Measurements from ENCODE around the gene KCNIP4. TPM values are rescaled to one million over a fixed set of nuclear protein-coding genes. Genes with fewer than 3 reads are reported as not detected.

KCNIP4 gene
- total RNA-seq, 1 donor from 2014 or later: not detected

- no peak for DNase-seq
- Histone ChIP-seq H3K27ac (replicated peaks) (no peak overlapping the region), H3K36me3 (no peaks in the 10 kb centered on the region), H3K27me3 (ENCODE audit: low read depth) (no peaks in the 10 kb centered on the region), H3K9me3 (replicated peaks) (peaks cover 4% of the 10 kb centered on the region), H3K4me1 (no peaks in the 10 kb centered on the region), H3K4me3 (no peak overlapping the region)
- intact Hi-C loops (cut with micrococcal nuclease): no loop called here
- no peak for TF ChIP-seq CTCF (IDR thresholded peaks at IDR 0.05; ENCODE audit: borderline replicate concordance)
Measured at GRCh38 chr4:20904966-20905365, 1043.6 kb downstream of the KCNIP4 start.

GRCh38 chr4:20901851-20902250, 1046.7 kb downstream of the KCNIP4 start:
- Histone ChIP-seq H3K27me3 (ENCODE audit: low read depth) (no peaks in the 10 kb centered on the region), H3K27ac (replicated peaks) (no peak overlapping the region), H3K4me1 (no peaks in the 10 kb centered on the region), H3K4me3 (no peak overlapping the region), H3K9me3 (replicated peaks) (peaks cover 4% of the 10 kb centered on the region), H3K36me3 (no peaks in the 10 kb centered on the region)
- DNase-seq: no peak
- TF ChIP-seq CTCF (IDR thresholded peaks at IDR 0.05; ENCODE audit: borderline replicate concordance): no peak
- intact Hi-C loops (cut with micrococcal nuclease): no loop called here

GRCh38 chr4:20899591-20899990, 1049.0 kb downstream of the KCNIP4 start:
- Histone ChIP-seq H3K36me3 (no peaks in the 10 kb centered on the region), H3K9me3 (replicated peaks) (no peaks in the 10 kb centered on the region), H3K27ac (replicated peaks) (no peak overlapping the region), H3K4me1 (no peaks in the 10 kb centered on the region), H3K27me3 (ENCODE audit: low read depth) (no peaks in the 10 kb centered on the region), H3K4me3 (no peak overlapping the region)
- intact Hi-C loops (cut with micrococcal nuclease): no loop called here
- no peak for DNase-seq
- TF ChIP-seq CTCF (IDR thresholded peaks at IDR 0.05; ENCODE audit: borderline replicate concordance): no peak

GRCh38 chr4:20895988-20896387, 1052.6 kb downstream of the KCNIP4 start:
- no peaks in the 10 kb centered on the region for H3K27me3 ChIP-seq (ENCODE audit: low read depth)
- no peaks in the 10 kb centered on the region for H3K36me3 ChIP-seq
- H3K27ac ChIP-seq (replicated peaks): no peak overlapping the region
- TF ChIP-seq CTCF (IDR thresholded peaks at IDR 0.05; ENCODE audit: borderline replicate concordance): no peak
- intact Hi-C loops (cut with micrococcal nuclease): no loop called here
- no peaks in the 10 kb centered on the region for H3K9me3 ChIP-seq (replicated peaks)
- DNase-seq: no peak
- no peaks in the 10 kb centered on the region for H3K4me1 ChIP-seq
- no peak overlapping the region for H3K4me3 ChIP-seq

GRCh38 chr4:20895208-20895607, 1053.4 kb downstream of the KCNIP4 start:
- Histone ChIP-seq H3K9me3 (replicated peaks) (no peaks in the 10 kb centered on the region), H3K27ac (replicated peaks) (no peak overlapping the region), H3K27me3 (ENCODE audit: low read depth) (no peaks in the 10 kb centered on the region), H3K4me1 (no peaks in the 10 kb centered on the region), H3K36me3 (no peaks in the 10 kb centered on the region), H3K4me3 (no peak overlapping the region)
- intact Hi-C loops (cut with micrococcal nuclease): no loop called here
- DNase-seq: no peak
- TF ChIP-seq CTCF (IDR thresholded peaks at IDR 0.05; ENCODE audit: borderline replicate concordance): no peak

GRCh38 chr4:20890761-20891160, 1057.8 kb downstream of the KCNIP4 start:
- Histone ChIP-seq H3K9me3 (replicated peaks) (peaks cover 3% of the 10 kb centered on the region), H3K36me3 (no peaks in the 10 kb centered on the region), H3K4me1 (no peaks in the 10 kb centered on the region), H3K4me3 (no peak overlapping the region), H3K27ac (replicated peaks) (no peak overlapping the region), H3K27me3 (ENCODE audit: low read depth) (no peaks in the 10 kb centered on the region)
- DNase-seq: no peak
- intact Hi-C loops (cut with micrococcal nuclease): no loop called here
- TF ChIP-seq CTCF (IDR thresholded peaks at IDR 0.05; ENCODE audit: borderline replicate concordance): no peak

Data from left ventricle myocardium inferior (tissue), 1 donor.